ENCODE measurements around the gene FADS1. TPM values are rescaled to one million over a fixed set of nuclear protein-coding genes. Genes with fewer than 3 reads are reported as not detected.

The FADS1 gene
- total and polyA plus RNA-seq, 2 of the 13 experiments (the other 11 are each of a cell fraction or from before 2014, with no cell fraction given), result 91.8 to 108 TPM

DNA sequence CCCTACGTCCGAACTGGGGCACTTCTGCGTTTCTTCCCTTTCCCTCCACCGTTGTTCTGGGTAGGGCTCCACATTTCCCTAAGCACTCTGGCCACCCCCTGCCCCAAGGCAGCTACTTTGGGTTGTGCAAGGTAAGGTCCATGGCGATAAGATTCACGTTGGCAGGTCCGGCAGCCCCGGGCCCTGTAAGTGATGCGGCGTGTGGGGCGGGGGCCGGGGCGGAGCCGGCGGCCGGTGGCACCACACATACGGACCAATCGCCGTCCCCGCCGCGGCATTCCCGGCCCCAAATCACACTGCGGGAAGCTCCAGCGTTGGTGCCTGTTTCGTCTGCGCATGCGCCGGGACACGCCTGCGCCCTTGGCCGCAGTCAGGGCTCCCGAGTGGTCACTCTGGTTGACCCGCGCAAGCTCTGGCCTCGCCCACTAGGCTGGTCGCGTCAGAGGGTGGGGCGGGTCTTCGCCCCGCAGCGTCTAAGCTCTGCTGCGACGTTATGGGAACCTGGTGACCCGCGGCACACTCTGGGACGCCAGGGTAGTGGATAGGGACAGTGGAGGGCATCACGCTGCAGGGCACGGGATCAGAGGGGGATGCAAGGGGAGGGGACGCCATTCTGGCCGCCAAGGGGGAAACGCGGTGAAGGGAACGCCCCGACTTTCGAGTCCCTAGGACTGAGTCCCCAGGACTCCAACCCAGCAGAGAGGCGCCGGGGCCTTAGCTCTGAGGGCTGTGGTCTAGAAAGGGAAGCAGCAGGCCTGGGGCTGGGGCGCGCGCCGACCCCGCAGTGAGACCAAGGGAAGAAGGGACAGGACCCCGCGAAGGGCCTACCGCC lies 1.6 kb downstream of the FADS1 start (continued):
- peak; percentile 64 for TF ChIP-seq PTBP1 (IDR thresholded peaks at IDR 0.05; ENCODE audit: low read depth, low read length, poor library complexity, severe bottlenecking)
- no peak; the same call in 1 of the 2 replicates for TF ChIP-seq SATB2 (CRISPR knock-in tag; IDR thresholded peaks at IDR 0.05)
- TF ChIP-seq PCBP1 (IDR thresholded peaks at IDR 0.05; ENCODE audit: borderline replicate concordance, low read depth, low read length), result no peak
- no peak; the same call in 1 of the 2 replicates for TF ChIP-seq ZNF572 (CRISPR knock-in tag; IDR thresholded peaks at IDR 0.05)
- peak; percentile 39 for TF ChIP-seq RBM39 (IDR thresholded peaks at IDR 0.05; ENCODE audit: low read depth, low read length, poor library complexity, severe bottlenecking)
- TF ChIP-seq, protein P1, sequence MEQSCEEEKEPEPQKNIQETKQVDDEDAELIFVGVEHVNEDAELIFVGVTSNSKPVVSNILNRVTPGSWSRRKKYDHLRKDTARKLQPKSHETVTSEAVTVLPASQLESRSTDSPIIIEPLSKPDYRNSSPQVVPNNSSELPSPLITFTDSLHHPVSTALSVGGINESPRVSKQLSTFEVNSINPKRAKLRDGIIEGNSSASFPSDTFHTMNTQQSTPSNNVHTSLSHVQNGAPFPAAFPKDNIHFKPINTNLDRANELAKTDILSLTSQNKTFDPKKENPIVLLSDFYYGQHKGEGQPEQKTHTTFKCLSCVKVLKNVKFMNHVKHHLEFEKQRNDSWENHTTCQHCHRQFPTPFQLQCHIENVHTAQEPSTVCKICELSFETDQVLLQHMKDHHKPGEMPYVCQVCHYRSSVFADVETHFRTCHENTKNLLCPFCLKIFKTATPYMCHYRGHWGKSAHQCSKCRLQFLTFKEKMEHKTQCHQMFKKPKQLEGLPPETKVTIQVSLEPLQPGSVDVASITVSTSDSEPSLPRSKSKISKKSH (CRISPR knock-in tag; IDR thresholded peaks at IDR 0.05; ENCODE audit: borderline replicate concordance), result no peak; the same call in 1 of the 2 replicates
- TF ChIP-seq ETV5 (CRISPR knock-in tag; IDR thresholded peaks at IDR 0.05; ENCODE audit: borderline replicate concordance), result no peak; the same call in 1 of the 2 replicates
- peak; percentile 27; the same call in 1 of the 2 replicates for TF ChIP-seq ZNF788 (CRISPR knock-in tag; IDR thresholded peaks at IDR 0.05; ENCODE audit: borderline replicate concordance)
- TF ChIP-seq HES4 (CRISPR knock-in tag; IDR thresholded peaks at IDR 0.05; ENCODE audit: borderline replicate concordance), result 0 out of 2 replicates have a peak, but pooled peaks have one; percentile 59
- TF ChIP-seq, protein P2, sequence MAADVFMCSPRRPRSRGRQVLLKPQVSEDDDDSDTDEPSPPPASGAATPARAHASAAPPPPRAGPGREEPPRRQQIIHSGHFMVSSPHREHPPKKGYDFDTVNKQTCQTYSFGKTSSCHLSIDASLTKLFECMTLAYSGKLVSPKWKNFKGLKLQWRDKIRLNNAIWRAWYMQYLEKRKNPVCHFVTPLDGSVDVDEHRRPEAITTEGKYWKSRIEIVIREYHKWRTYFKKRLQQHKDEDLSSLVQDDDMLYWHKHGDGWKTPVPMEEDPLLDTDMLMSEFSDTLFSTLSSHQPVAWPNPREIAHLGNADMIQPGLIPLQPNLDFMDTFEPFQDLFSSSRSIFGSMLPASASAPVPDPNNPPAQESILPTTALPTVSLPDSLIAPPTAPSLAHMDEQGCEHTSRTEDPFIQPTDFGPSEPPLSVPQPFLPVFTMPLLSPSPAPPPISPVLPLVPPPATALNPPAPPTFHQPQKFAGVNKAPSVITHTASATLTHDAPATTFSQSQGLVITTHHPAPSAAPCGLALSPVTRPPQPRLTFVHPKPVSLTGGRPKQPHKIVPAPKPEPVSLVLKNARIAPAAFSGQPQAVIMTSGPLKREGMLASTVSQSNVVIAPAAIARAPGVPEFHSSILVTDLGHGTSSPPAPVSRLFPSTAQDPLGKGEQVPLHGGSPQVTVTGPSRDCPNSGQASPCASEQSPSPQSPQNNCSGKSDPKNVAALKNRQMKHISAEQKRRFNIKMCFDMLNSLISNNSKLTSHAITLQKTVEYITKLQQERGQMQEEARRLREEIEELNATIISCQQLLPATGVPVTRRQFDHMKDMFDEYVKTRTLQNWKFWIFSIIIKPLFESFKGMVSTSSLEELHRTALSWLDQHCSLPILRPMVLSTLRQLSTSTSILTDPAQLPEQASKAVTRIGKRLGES (CRISPR knock-in tag; IDR thresholded peaks at IDR 0.05; ENCODE audit: borderline replicate concordance), result no peak
- peak; percentile 78 for TF ChIP-seq MEIS2 (CRISPR knock-in tag; IDR thresholded peaks at IDR 0.05)
- TF ChIP-seq, protein P3, sequence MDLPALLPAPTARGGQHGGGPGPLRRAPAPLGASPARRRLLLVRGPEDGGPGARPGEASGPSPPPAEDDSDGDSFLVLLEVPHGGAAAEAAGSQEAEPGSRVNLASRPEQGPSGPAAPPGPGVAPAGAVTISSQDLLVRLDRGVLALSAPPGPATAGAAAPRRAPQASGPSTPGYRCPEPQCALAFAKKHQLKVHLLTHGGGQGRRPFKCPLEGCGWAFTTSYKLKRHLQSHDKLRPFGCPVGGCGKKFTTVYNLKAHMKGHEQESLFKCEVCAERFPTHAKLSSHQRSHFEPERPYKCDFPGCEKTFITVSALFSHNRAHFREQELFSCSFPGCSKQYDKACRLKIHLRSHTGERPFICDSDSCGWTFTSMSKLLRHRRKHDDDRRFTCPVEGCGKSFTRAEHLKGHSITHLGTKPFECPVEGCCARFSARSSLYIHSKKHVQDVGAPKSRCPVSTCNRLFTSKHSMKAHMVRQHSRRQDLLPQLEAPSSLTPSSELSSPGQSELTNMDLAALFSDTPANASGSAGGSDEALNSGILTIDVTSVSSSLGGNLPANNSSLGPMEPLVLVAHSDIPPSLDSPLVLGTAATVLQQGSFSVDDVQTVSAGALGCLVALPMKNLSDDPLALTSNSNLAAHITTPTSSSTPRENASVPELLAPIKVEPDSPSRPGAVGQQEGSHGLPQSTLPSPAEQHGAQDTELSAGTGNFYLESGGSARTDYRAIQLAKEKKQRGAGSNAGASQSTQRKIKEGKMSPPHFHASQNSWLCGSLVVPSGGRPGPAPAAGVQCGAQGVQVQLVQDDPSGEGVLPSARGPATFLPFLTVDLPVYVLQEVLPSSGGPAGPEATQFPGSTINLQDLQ (CRISPR knock-in tag; IDR thresholded peaks at IDR 0.05), result no peak
- TF ChIP-seq, protein P4, sequence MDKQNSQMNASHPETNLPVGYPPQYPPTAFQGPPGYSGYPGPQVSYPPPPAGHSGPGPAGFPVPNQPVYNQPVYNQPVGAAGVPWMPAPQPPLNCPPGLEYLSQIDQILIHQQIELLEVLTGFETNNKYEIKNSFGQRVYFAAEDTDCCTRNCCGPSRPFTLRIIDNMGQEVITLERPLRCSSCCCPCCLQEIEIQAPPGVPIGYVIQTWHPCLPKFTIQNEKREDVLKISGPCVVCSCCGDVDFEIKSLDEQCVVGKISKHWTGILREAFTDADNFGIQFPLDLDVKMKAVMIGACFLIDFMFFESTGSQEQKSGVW (CRISPR knock-in tag; IDR thresholded peaks at IDR 0.05; ENCODE audit: borderline replicate concordance), result no peak
- peak; percentile 18; the same call in 1 of the 2 replicates for TF ChIP-seq RXRB (CRISPR knock-in tag; IDR thresholded peaks at IDR 0.05; ENCODE audit: borderline replicate concordance)
- no peak for TF ChIP-seq ZNF44 (CRISPR knock-in tag; IDR thresholded peaks at IDR 0.05)
- TF ChIP-seq SRSF1 (optimal IDR thresholded peaks at IDR 0.05; ENCODE audit: low read depth, low read length), result no peak
- no peak for TF ChIP-seq SIN3A (IDR thresholded peaks at IDR 0.05; ENCODE audit: borderline replicate concordance, low read depth, low read length)
- peak; percentile 83 for TF ChIP-seq NFYB (CRISPR knock-in tag; IDR thresholded peaks at IDR 0.05)
- TF ChIP-seq SAFB2 (CRISPR knock-in tag; IDR thresholded peaks at IDR 0.05; ENCODE audit: borderline replicate concordance, low read depth), result peak; percentile 59
- no peak; the same call in 1 of the 2 replicates for TF ChIP-seq MIER3 (CRISPR knock-in tag; IDR thresholded peaks at IDR 0.05; ENCODE audit: borderline replicate concordance)

All from HepG2 (cell line).